Smooth muscle cell (in vitro differentiated cells): ENCODE measurements around the gene SRPK2. TPM values are rescaled to one million over a fixed set of nuclear protein-coding genes. Genes with fewer than 3 reads are reported as not detected.
"Not testable (repeated sequence)": the region's sequence is repeated elsewhere in the genome, so short reads cannot be mapped to it uniquely, and the experiment has no call there.

Experiments used
- DNase-seq: peaks from one replicate; lab custom pipeline; 2025; ENCODE audit not compliant: unreplicated experiment; lab: John Stamatoyannopoulos, UW
- H2AFZ ChIP-seq: fragments of 200-600 bp; sonication (generic); 2 replicates; pipeline ENCODE4 v1.6.0; 2016; ENCODE audit warnings: antibody characterized with exemption, low read depth, mild to moderate bottlenecking
- H3F3A ChIP-seq: fragments of 200-600 bp; sonication (generic); 2 replicates; pipeline ENCODE4 v1.6.0; 2017; ENCODE audit warnings: antibody characterized with exemption, low read depth
- H3K27ac ChIP-seq: fragments of 200-600 bp; sonication (generic); 2 replicates; pipeline ENCODE4 v1.5.1; 2016; ENCODE audit warnings: low read depth, mild to moderate bottlenecking
- H3K27me3 ChIP-seq: fragments of 200-600 bp; sonication (generic); 2 replicates; pipeline ENCODE4 v1.6.1; 2016; ENCODE audit warnings: low read depth, mild to moderate bottlenecking
- H3K36me3 ChIP-seq: fragments of 200-600 bp; sonication (generic); 2 replicates; pipeline ENCODE4 v1.5.1; 2016; ENCODE audit warnings: low read depth
- H3K4me1 ChIP-seq: fragments of 200-600 bp; sonication (generic); 2 replicates; pipeline ENCODE4 v1.5.1; 2016; ENCODE audit warnings: low read depth
- H3K4me2 ChIP-seq: fragments of 200-600 bp; sonication (generic); 2 replicates; pipeline ENCODE4 v1.6.0; 2016; ENCODE audit warnings: mild to moderate bottlenecking
- H3K4me3 ChIP-seq: fragments of 200-600 bp; sonication (generic); 2 replicates; pipeline ENCODE4 v1.5.1; 2016; ENCODE audit warnings: mild to moderate bottlenecking
- H3K79me2 ChIP-seq: fragments of 200-600 bp; sonication (generic); 2 replicates; pipeline ENCODE4 v1.6.0; 2016; ENCODE audit warnings: low read depth, mild to moderate bottlenecking
- H3K9ac ChIP-seq: fragments of 200-600 bp; sonication (generic); 2 replicates; pipeline ENCODE4 v1.6.0; 2016; ENCODE audit warnings: low read depth
- H3K9me3 ChIP-seq: fragments of 200-600 bp; sonication (generic); replicated peaks from 2 replicates; pipeline ENCODE4 v1.5.1; 2016; ENCODE audit warnings: low read depth
- H4K20me1 ChIP-seq: fragments of 200-600 bp; sonication (generic); 2 replicates; pipeline ENCODE4 v1.6.0; 2016; ENCODE audit warnings: low read depth
- CTCF ChIP-seq: fragments of 200-600 bp; sonication (generic); IDR thresholded peaks from 2 replicates; pipeline ENCODE4 v1.5.1; 2017; ENCODE audit warnings: borderline replicate concordance, mild to moderate bottlenecking, antibody characterized with exemption; ENCODE audit not compliant: insufficient read depth, poor library complexity, severe bottlenecking
- WGBS: methylation state at CpG from one replicate; pipeline ENCODE4 v1.1.7; 2016; ENCODE audit warnings: low lambda C conversion rate; 5-methylcytosine and 5-hydroxymethylcytosine counted together
- polyA plus RNA-seq: library from polyadenylated mRNA; unstranded; fragments of >200 nt; fragmentation: Nextera tagmentation; extraction: Ambion mirVana; gene quantifications from 2 replicates; pipeline ENCODE4 v1.2.1, GENCODE V29; 2016
- total RNA-seq: library from RNA; depleted of rRNA; stranded (reverse); fragments of >200 nt; gene quantifications from 2 replicates; pipeline ENCODE4 v1.2.3, GENCODE V29; 2014

The SRPK2 gene
- total and polyA plus RNA-seq, 2 experiments from 2014 or later: 21.9 to 28.0 TPM

- Histone ChIP-seq H4K20me1 (no peaks in the 10 kb centered on the region), H3K27ac (no peak overlapping the region), H3K4me3 (no peak overlapping the region), H3K79me2 (no peaks in the 10 kb centered on the region), H3K4me2 (no peak overlapping the region), H3K36me3 (no peaks in the 10 kb centered on the region), H3K9ac (no peak overlapping the region), H3K9me3 (no peaks in the 10 kb centered on the region), H3F3A (no peaks in the 10 kb centered on the region), H2AFZ (no peak overlapping the region), H3K27me3 (no peaks in the 10 kb centered on the region), H3K4me1 (no peaks in the 10 kb centered on the region)
- TF ChIP-seq CTCF: no peak
- no peak for DNase-seq
- WGBS: 86% methylated on average over 2 of the region's 2 CpGs
Observed at GRCh38 chr7:105426606-105427146, 38.0 kb upstream of the SRPK2 start.

- H3K27ac ChIP-seq: no peak overlapping the region
- WGBS: 100% methylated on average over 2 of the region's 2 CpGs
Observed at GRCh38 chr7:105423987-105424386, 35.3 kb upstream of the SRPK2 start.

GRCh38 chr7:105413887-105414437 is 25.2 kb upstream of the SRPK2 start:
- Histone ChIP-seq H4K20me1 (no peaks in the 10 kb centered on the region), H3K9me3 (no peaks in the 10 kb centered on the region), H3K4me3 (no peak overlapping the region), H2AFZ (no peak overlapping the region), H3K27me3 (no peaks in the 10 kb centered on the region), H3F3A (no peaks in the 10 kb centered on the region), H3K9ac (no peak overlapping the region), H3K27ac (no peak overlapping the region), H3K4me2 (no peak overlapping the region), H3K4me1 (no peaks in the 10 kb centered on the region), H3K79me2 (no peaks in the 10 kb centered on the region), H3K36me3 (no peaks in the 10 kb centered on the region)
- DNase-seq: no peak
- 87% methylated on average over 8 of the region's 8 CpGs for WGBS
- no peak for TF ChIP-seq CTCF

More at GRCh38 chr7:105423987-105424386, 35.3 kb upstream of the SRPK2 start:
- H3K79me2 ChIP-seq: no peaks in the 10 kb centered on the region
- no peak for DNase-seq
- H2AFZ ChIP-seq: no peak overlapping the region
- no peak overlapping the region for H3K4me3 ChIP-seq
- H3F3A ChIP-seq: no peaks in the 10 kb centered on the region
- no peaks in the 10 kb centered on the region for H3K9me3 ChIP-seq
- H4K20me1 ChIP-seq: no peaks in the 10 kb centered on the region
- H3K36me3 ChIP-seq: no peaks in the 10 kb centered on the region
- H3K4me1 ChIP-seq: no peaks in the 10 kb centered on the region
- TF ChIP-seq CTCF: no peak
- H3K9ac ChIP-seq: no peak overlapping the region
- H3K27me3 ChIP-seq: no peaks in the 10 kb centered on the region
- no peak overlapping the region for H3K4me2 ChIP-seq

GRCh38 chr7:105410774-105411173 is 22.1 kb upstream of the SRPK2 start:
- not testable (repeated sequence) for DNase-seq, H3K9ac ChIP-seq, H3K9me3 ChIP-seq, H3K79me2 ChIP-seq, H3F3A ChIP-seq, H3K36me3 ChIP-seq, H2AFZ ChIP-seq, H3K4me1 ChIP-seq, H3K4me2 ChIP-seq, H3K27me3 ChIP-seq, H3K27ac ChIP-seq, H3K4me3 ChIP-seq, H4K20me1 ChIP-seq
- 100% methylated on average over 5 of the region's 36 CpGs for WGBS

- not testable (repeated sequence) for H3K36me3 ChIP-seq, H3F3A ChIP-seq, H3K9me3 ChIP-seq, H3K4me1 ChIP-seq, H3K4me2 ChIP-seq, H3K4me3 ChIP-seq, H3K79me2 ChIP-seq, H4K20me1 ChIP-seq, H2AFZ ChIP-seq, DNase-seq, H3K27ac ChIP-seq, H3K27me3 ChIP-seq, H3K9ac ChIP-seq
- WGBS: 90% methylated on average over 3 of the region's 3 CpGs
Observed at GRCh38 chr7:105409775-105410174, 21.1 kb upstream of the SRPK2 start.
